Measurements from ENCODE around the gene EPHB2.
"Not testable (repeated sequence)": the region's sequence is repeated elsewhere in the genome, so short reads cannot be mapped to it uniquely, and the experiment has no call there.

The EPHB2 gene

GRCh38 chr1:22935433-22935832 is 224.8 kb downstream of the EPHB2 start:
- no peak for TF ChIP-seq CTCF (IDR thresholded peaks at IDR 0.05; ENCODE audit: insufficient read depth, low read length, poor library complexity, severe bottlenecking)
- H3K27me3 ChIP-seq (replicated peaks; ENCODE audit: control insufficient read depth, insufficient read depth, low read length) = no peaks in the 10 kb centered on the region
- no peak for DNase-seq (ENCODE audit: extremely low read depth, insufficient read length)
- H3K36me3 ChIP-seq (ENCODE audit: control insufficient read depth, insufficient read depth, low read length) = no peaks in the 10 kb centered on the region
- no peak overlapping the region for H3K4me3 ChIP-seq (replicated peaks; ENCODE audit: low read depth, low read length)

GRCh38 chr1:22936681-22937080 is 226.0 kb downstream of the EPHB2 start:
- no peak for TF ChIP-seq CTCF (IDR thresholded peaks at IDR 0.05; ENCODE audit: insufficient read depth, low read length, poor library complexity, severe bottlenecking)
- no peak for DNase-seq (ENCODE audit: extremely low read depth, insufficient read length)
- Histone ChIP-seq H3K4me3 (replicated peaks; ENCODE audit: low read depth, low read length) (no peak overlapping the region), H3K27me3 (replicated peaks; ENCODE audit: control insufficient read depth, insufficient read depth, low read length) (no peaks in the 10 kb centered on the region), H3K36me3 (ENCODE audit: control insufficient read depth, insufficient read depth, low read length) (no peaks in the 10 kb centered on the region)

GRCh38 chr1:22941257-22941656 is 230.6 kb downstream of the EPHB2 start:
- Histone ChIP-seq H3K27me3 (replicated peaks; ENCODE audit: control insufficient read depth, insufficient read depth, low read length) (no peaks in the 10 kb centered on the region), H3K4me3 (replicated peaks; ENCODE audit: low read depth, low read length) (no peak overlapping the region), H3K36me3 (ENCODE audit: control insufficient read depth, insufficient read depth, low read length) (no peaks in the 10 kb centered on the region)
- DNase-seq (ENCODE audit: extremely low read depth, insufficient read length) = no peak
- no peak for TF ChIP-seq CTCF (IDR thresholded peaks at IDR 0.05; ENCODE audit: insufficient read depth, low read length, poor library complexity, severe bottlenecking)

- no peak for DNase-seq (ENCODE audit: extremely low read depth, insufficient read length)
- H3K36me3 ChIP-seq (ENCODE audit: control insufficient read depth, insufficient read depth, low read length) = no peaks in the 10 kb centered on the region
These were observed 233.9 kb downstream of the EPHB2 start for GRCh38 chr1:22944346-22945055.

GRCh38 chr1:22945171-22945570 is 234.5 kb downstream of the EPHB2 start:
- not testable (repeated sequence) for DNase-seq (ENCODE audit: extremely low read depth, insufficient read length)

More at GRCh38 chr1:22944346-22945055, 233.9 kb downstream of the EPHB2 start:
- no peak for TF ChIP-seq CTCF (IDR thresholded peaks at IDR 0.05; ENCODE audit: insufficient read depth, low read length, poor library complexity, severe bottlenecking)
- Histone ChIP-seq H3K4me3 (replicated peaks; ENCODE audit: low read depth, low read length) (no peak overlapping the region), H3K27me3 (replicated peaks; ENCODE audit: control insufficient read depth, insufficient read depth, low read length) (no peaks in the 10 kb centered on the region)

GRCh38 chr1:22949822-22950331 is 239.2 kb downstream of the EPHB2 start:
- no peak for TF ChIP-seq CTCF (IDR thresholded peaks at IDR 0.05; ENCODE audit: insufficient read depth, low read length, poor library complexity, severe bottlenecking)
- DNase-seq (ENCODE audit: extremely low read depth, insufficient read length) = no peak

More at GRCh38 chr1:22945171-22945570, 234.5 kb downstream of the EPHB2 start:
- H3K27me3 ChIP-seq (replicated peaks; ENCODE audit: control insufficient read depth, insufficient read depth, low read length); H3K36me3 ChIP-seq (ENCODE audit: control insufficient read depth, insufficient read depth, low read length); H3K4me3 ChIP-seq (replicated peaks; ENCODE audit: low read depth, low read length): not testable (repeated sequence)

More at GRCh38 chr1:22949822-22950331, 239.2 kb downstream of the EPHB2 start:
- H3K27me3 ChIP-seq (replicated peaks; ENCODE audit: control insufficient read depth, insufficient read depth, low read length) = no peaks in the 10 kb centered on the region
- no peaks in the 10 kb centered on the region for H3K36me3 ChIP-seq (ENCODE audit: control insufficient read depth, insufficient read depth, low read length)
- H3K4me3 ChIP-seq (replicated peaks; ENCODE audit: low read depth, low read length) = no peak overlapping the region

Measured in GM06990 (cell line).